GM18951 (cell line): ENCODE results near the gene POU6F2.
"Not testable (repeated sequence)": the region's sequence is repeated elsewhere in the genome, so short reads cannot be mapped to it uniquely, and the experiment has no call there.

Source experiments
- POLR2A ChIP-seq: IDR thresholded peaks from 4 replicates; pipeline ENCODE4 v1.6.1; 2011; ENCODE audit warnings: mild to moderate bottlenecking; ENCODE audit not compliant: insufficient read length, insufficient read depth; ENCODE audit errors: extremely low read depth
- in situ Hi-C: fragments of 300-500 bp; cut with MboI; formaldehyde crosslinking; loops from one replicate; pipeline ENCODE4 v1.12.0; 2022; ENCODE audit warnings: low sequenced_read_pairs, mixed read lengths, inconsistent platforms; ENCODE audit not compliant: unreplicated experiment

POU6F2 gene

GRCh38 chr7:39313376-39313775 lies 335.7 kb downstream of the POU6F2 start:
- no peak for TF ChIP-seq POLR2A
- in situ Hi-C loops: no loop called here

- in situ Hi-C loops: no loop called here
- no peak for TF ChIP-seq POLR2A
These were observed 336.3 kb downstream of the POU6F2 start for GRCh38 chr7:39313974-39314373.

GRCh38 chr7:39317107-39317506 lies 339.4 kb downstream of the POU6F2 start:
- no peak for TF ChIP-seq POLR2A
- in situ Hi-C loops: no loop called here

GRCh38 chr7:39317896-39318295 lies 340.2 kb downstream of the POU6F2 start:
- in situ Hi-C loops: no loop called here
- no peak for TF ChIP-seq POLR2A

GRCh38 chr7:39321245-39321644 lies 343.5 kb downstream of the POU6F2 start:
- in situ Hi-C loops: no loop called here
- TF ChIP-seq POLR2A: no peak

GRCh38 chr7:39321909-39322498 lies 344.3 kb downstream of the POU6F2 start:
- TF ChIP-seq POLR2A: no peak
- in situ Hi-C loops: no loop called here

- in situ Hi-C loops: no loop called here
- TF ChIP-seq POLR2A: no peak
These were observed 346.5 kb downstream of the POU6F2 start for GRCh38 chr7:39324139-39324760.

GRCh38 chr7:39331607-39332006 lies 353.9 kb downstream of the POU6F2 start:
- in situ Hi-C loops: not testable (repeated sequence)

GRCh38 chr7:39332142-39332541 lies 354.4 kb downstream of the POU6F2 start:
- TF ChIP-seq POLR2A: no peak
- in situ Hi-C loops: no loop called here

GRCh38 chr7:39333701-39334100 lies 356.0 kb downstream of the POU6F2 start:
- no peak for TF ChIP-seq POLR2A
- in situ Hi-C loops: no loop called here

GRCh38 chr7:39336442-39336841 lies 358.7 kb downstream of the POU6F2 start:
- TF ChIP-seq POLR2A: no peak
- in situ Hi-C loops: no loop called here

GRCh38 chr7:39338716-39339115 lies 361.0 kb downstream of the POU6F2 start:
- in situ Hi-C loops: no loop called here
- TF ChIP-seq POLR2A: no peak

GRCh38 chr7:39339591-39339990 lies 361.9 kb downstream of the POU6F2 start:
- TF ChIP-seq POLR2A: no peak
- in situ Hi-C loops: no loop called here

GRCh38 chr7:39341083-39341482 lies 363.4 kb downstream of the POU6F2 start:
- no peak for TF ChIP-seq POLR2A
- in situ Hi-C loops: no loop called here
